GM12878 (cell line): Measurements from ENCODE around the gene ARL11. TPM values are rescaled to one million over a fixed set of nuclear protein-coding genes. Genes with fewer than 3 reads are reported as not detected.

ENCODE experiments used
- ATAC-seq: fragments of 200-7000 bp; cut with Tn5 transposase; 3 replicates; pipeline ENCODE4 v1.9.1; 2020; ENCODE audit warnings: mild to moderate bottlenecking, moderate library complexity
- BruUV-seq: library from RNA; stranded (reverse); fragments of 400-500 nt; replicated peaks from 2 replicates; lab custom pipeline; 2021; lab: Mats Ljungman, UMichigan
- CTCF ChIA-PET: fragments of 300-600 bp; sonication (Branson Sonifier 250); formaldehyde crosslinking; extraction: SDS; loops from one replicate; lab custom pipeline; 2021; ENCODE audit warnings: inconsistent platforms; lab: Yijun Ruan, JAX
- POLR2A ChIA-PET: fragments of 350-600 bp; formaldehyde crosslinking; extraction: SDS; loops from one replicate; lab custom pipeline; 2021; ENCODE audit warnings: inconsistent platforms; lab: Charles Lee
- RAD21 ChIA-PET: fragments of 300-600 bp; sonication (Branson Sonifier 250); formaldehyde crosslinking; loops from one replicate; lab custom pipeline; 2023; ENCODE audit warnings: antibody characterized with exemption; ENCODE audit not compliant: unreplicated experiment; lab: Charles Lee
- SMC1A ChIA-PET: fragments of 300-600 bp; sonication (Branson Sonifier 250); formaldehyde crosslinking; loops from one replicate; lab custom pipeline; 2023; ENCODE audit not compliant: unreplicated experiment, uncharacterized antibody; lab: Charles Lee
- DNase-seq: peaks from one replicate; pipeline ENCODE4 v3.0.0-alpha.2; 2011; ENCODE audit warnings: low read depth, low spot score
- FAIRE-seq: peaks from 3 replicates; lab custom pipeline; 2011; peaks lifted over from hg19 to GRCh38; lab: Jason Lieb, UNC
- H2AFZ ChIP-seq: 2 replicates; pipeline ENCODE4 v1.6.0; 2011; ENCODE audit warnings: low read depth, low read length, control low read depth; ENCODE audit not compliant: control insufficient read depth
- H3K27ac ChIP-seq: 2 replicates; pipeline ENCODE4 v1.5.1; 2011; ENCODE audit warnings: control low read depth; ENCODE audit not compliant: control insufficient read depth, insufficient read depth
- H3K27me3 ChIP-seq, 2 experiments: replicated peaks in 1 of 2; 2 replicates each; pipeline versions ENCODE4 v1.6.0 to v1.6.1; 2011; ENCODE audit warnings: low read length in 1 of 2; ENCODE audit not compliant: control insufficient read depth in 2 of 2, insufficient read depth in 2 of 2
- H3K36me3 ChIP-seq, 2 experiments: 2 replicates each; pipeline ENCODE4 v1.5.1; 2011; ENCODE audit warnings: low read length in 1 of 2; ENCODE audit not compliant: control insufficient read depth in 2 of 2, insufficient read depth in 2 of 2
- H3K4me1 ChIP-seq: 2 replicates; pipeline ENCODE4 v1.6.1; 2011; ENCODE audit warnings: mild to moderate bottlenecking, low read length, moderate library complexity, mixed read lengths; ENCODE audit not compliant: control insufficient read depth, insufficient read depth
- H3K4me2 ChIP-seq: 2 replicates; pipeline ENCODE4 v1.6.0; 2011; ENCODE audit warnings: control low read depth; ENCODE audit not compliant: control insufficient read depth, insufficient read depth
- H3K4me3 ChIP-seq: fragments of 200-600 bp; sonication (generic); 2 replicates; pipeline ENCODE4 v1.5.1; 2016
- H3K79me2 ChIP-seq: 2 replicates; pipeline ENCODE4 v1.6.0; 2011; ENCODE audit warnings: low read length; ENCODE audit not compliant: control insufficient read depth, insufficient read depth
- H3K9ac ChIP-seq: 2 replicates; pipeline ENCODE4 v1.8.0; 2011; ENCODE audit warnings: low read length, control low read depth, mixed read lengths; ENCODE audit not compliant: control insufficient read depth, insufficient read depth
- H3K9me3 ChIP-seq: replicated peaks from 3 replicates; pipeline ENCODE4 v1.5.1; 2011; ENCODE audit warnings: mild to moderate bottlenecking, low read length; ENCODE audit not compliant: control insufficient read depth, insufficient read depth
- H4K20me1 ChIP-seq: 2 replicates; pipeline ENCODE4 v1.6.0; 2011; ENCODE audit not compliant: control insufficient read depth, insufficient read depth
- ASH2L ChIP-seq: fragments of 300-600, 200-600 bp; sonication (generic); IDR thresholded peaks from 2 replicates; pipeline ENCODE4 v1.6.1; 2017; ENCODE audit warnings: low read depth, mild to moderate bottlenecking, borderline replicate concordance
- ATF7 ChIP-seq: fragments of 450-650 bp; IDR thresholded peaks from 2 replicates; pipeline ENCODE4 v1.6.1; 2016; ENCODE audit warnings: low read depth, mild to moderate bottlenecking
- BHLHE40 ChIP-seq, 2 experiments: fragments of 450-650 bp in 1 of 2; IDR thresholded peaks; 2 replicates each; pipeline ENCODE4 v1.6.1; 2011 to 2017; ENCODE audit warnings: low read depth in 2 of 2, borderline replicate concordance in 1 of 2, improper control_type of control experiment in 1 of 2, low read length in 1 of 2, mild to moderate bottlenecking in 1 of 2
- ELK1 ChIP-seq: IDR thresholded peaks from 2 replicates; pipeline ENCODE4 v1.6.1; 2012; ENCODE audit warnings: low read depth, low read length, improper control_type of control experiment
- IRF5 ChIP-seq: fragments of 450-650 bp; IDR thresholded peaks from 2 replicates; pipeline ENCODE4 v1.6.1; 2017; ENCODE audit warnings: borderline replicate concordance
- NBN ChIP-seq: fragments of 450-650 bp; IDR thresholded peaks from 2 replicates; pipeline ENCODE4 v1.6.1; 2016
- RAD51 ChIP-seq: fragments of 450-650 bp; IDR thresholded peaks from 2 replicates; pipeline ENCODE4 v1.6.1; 2016; ENCODE audit warnings: moderate library complexity, mild to moderate bottlenecking, inconsistent platforms
- REST ChIP-seq: IDR thresholded peaks from 2 replicates; pipeline ENCODE4 v1.6.1; 2012; ENCODE audit warnings: mild to moderate bottlenecking, low read depth, low read length
- SMAD5 ChIP-seq: IDR thresholded peaks from 2 replicates; pipeline ENCODE4 v1.6.1; 2016; ENCODE audit warnings: antibody characterized with exemption, low read depth
- SREBF2 ChIP-seq: IDR thresholded peaks from 2 replicates; pipeline ENCODE4 v1.6.1; 2012; ENCODE audit warnings: mild to moderate bottlenecking, low read length
- ZBTB40 ChIP-seq: fragments of 450-650 bp; IDR thresholded peaks from 2 replicates; pipeline ENCODE4 v1.6.1; 2016; ENCODE audit warnings: mild to moderate bottlenecking, moderate library complexity, borderline replicate concordance
- WGBS: methylation state at CpG from one replicate; pipeline ENCODE4 v1.1.6; 2016; ENCODE audit warnings: low lambda C conversion rate; ENCODE audit not compliant: insufficient replicate concordance, insufficient coverage; ENCODE audit errors: missing lambda C conversion rate; 5-methylcytosine and 5-hydroxymethylcytosine counted together
- in situ Hi-C: fragments of 300-500 bp; cut with MboI; formaldehyde crosslinking; loops from 9 replicates; pipeline ENCODE4 v1.14.3; 2018; ENCODE audit warnings: mixed read lengths
- intact Hi-C: fragments of 100-400 bp; cut with micrococcal nuclease; formaldehyde crosslinking; loops from one replicate; pipeline ENCODE4 v1.14.2; 2022; ENCODE audit not compliant: unreplicated experiment
- polyA plus RNA-seq, 11 experiments: library from polyadenylated mRNA; depleted of rRNA in 4 of 11; unstranded in 6 of 11; stranded (reverse) in 5 of 11; fragments of >200 nt; fragmentation: Nextera tagmentation in 4 of 11; fragmentation: Illumina TruSeq in 1 of 11; extraction: Ambion mirVana in 4 of 11; extraction: Trizol in 1 of 11; gene quantifications; 1 replicate in 1 of 11; 2 replicates in 10 of 11; pipeline versions ENCODE4 v1.2.1 to v1.2.3, GENCODE V29; 2011 to 2016; ENCODE audit warnings: inconsistent platforms in 2 of 11, missing spikeins in 2 of 11, low read depth in 1 of 11
- total RNA-seq, 4 experiments: library from RNA; depleted of rRNA in 3 of 4; stranded (reverse); fragments of >200 nt in 3 of 4; fragmentation: Illumina TruSeq in 1 of 4; extraction: Trizol in 1 of 4; gene quantifications; 2 replicates each; pipeline versions ENCODE4 v1.2.1 to v1.2.3, GENCODE V29; 2013 to 2021
- TF ChIP-seq, protein P1 (sequence below): IDR thresholded peaks from 2 replicates; pipeline ENCODE4 v1.6.1; 2011; ENCODE audit warnings: low read depth, mild to moderate bottlenecking, low read length, moderate library complexity, borderline replicate concordance; ENCODE audit errors: extremely low read depth

Gene ARL11
- total and polyA plus RNA-seq, 10 of the 15 experiments (the other 5 are each of a cell fraction or from before 2014, with no cell fraction given): 2.0 to 7.2 (median 4.4) TPM

- TF ChIP-seq REST (no peak), ATF7 (no peak), SREBF2 (no peak), ELK1 (no peak)
- TF ChIP-seq, protein P1, sequence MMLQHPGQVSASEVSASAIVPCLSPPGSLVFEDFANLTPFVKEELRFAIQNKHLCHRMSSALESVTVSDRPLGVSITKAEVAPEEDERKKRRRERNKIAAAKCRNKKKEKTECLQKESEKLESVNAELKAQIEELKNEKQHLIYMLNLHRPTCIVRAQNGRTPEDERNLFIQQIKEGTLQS: no peak
Measured at GRCh38 chr13:49638744-49639072, 10.4 kb downstream of the ARL11 start (continued).

GRCh38 chr13:49641801-49642291, 13.5 kb downstream of the ARL11 start:
- H3K27me3 ChIP-seq: no peaks in the 10 kb centered on the region
- ATAC-seq: no peak
- FAIRE-seq: no peak
- intact Hi-C loops (no loop called here), in situ Hi-C loops (no loop called here)
- SMC1A ChIA-PET: interaction anchor here (1.6 kb wide), 1 partner anchor 47 kb away, joined by 5 read pairs; no protein-coding TSS in a partner anchor
- no peaks in the 10 kb centered on the region for H3K36me3 ChIP-seq
- no peaks in the 10 kb centered on the region for H3K79me2 ChIP-seq
- POLR2A ChIA-PET: no interaction called here
- no peaks in the 10 kb centered on the region for H4K20me1 ChIP-seq
- DNase-seq: no peak
- WGBS: 82% methylated on average over 4 of the region's 4 CpGs
- H3K4me1 ChIP-seq: peaks cover 7% of the 10 kb centered on the region; the same call in 1 of the 2 replicates
- no TSS peak for BruUV-seq
- H3K27ac ChIP-seq: no peak overlapping the region
- H3K9me3 ChIP-seq: no peaks in the 10 kb centered on the region
- no peak overlapping the region for H3K4me2 ChIP-seq
- RAD21 ChIA-PET: interaction anchor here (0.6 to 1.1 kb wide), 2 partner anchors 14 to 38 kb away, joined by 3 read pairs; no protein-coding TSS in a partner anchor
- H3K9ac ChIP-seq: no peak overlapping the region
- H3K4me3 ChIP-seq: no peak overlapping the region
- CTCF ChIA-PET: no interaction called here
- no peak overlapping the region for H2AFZ ChIP-seq
- TF ChIP-seq RAD51: no peak
- no peak for TF ChIP-seq IRF5
- no peak for TF ChIP-seq NBN
- TF ChIP-seq BHLHE40 (IDR thresholded peaks at IDR 0.05; ENCODE audit: borderline replicate concordance in 1 of 2, low read depth in 2 of 2, low read length in 1 of 2): no peak
- TF ChIP-seq ZBTB40: no peak
- TF ChIP-seq SMAD5: no peak
- no peak for TF ChIP-seq ASH2L
